Esophagus muscularis mucosa (tissue), 4 donors: ENCODE data around the gene CBLL1.

ENCODE experiments used
- CTCF ChIP-seq, 3 experiments: fragments of 200-600 bp in 2 of 3; fragments of 450-650 bp in 1 of 3; sonication (generic) in 2 of 3; IDR thresholded peaks; one replicate each; pipeline ENCODE4 v1.5.1; 2017 to 2019; ENCODE audit warnings: antibody characterized with exemption in 3 of 3, mild to moderate bottlenecking in 2 of 3, moderate library complexity in 1 of 3
- EP300 ChIP-seq: sonication (generic); formaldehyde crosslinking; IDR thresholded peaks from one replicate; pipeline ENCODE4 v1.6.1; 2017; ENCODE audit warnings: antibody characterized with exemption
- POLR2A ChIP-seq: fragments of 450-650 bp; IDR thresholded peaks from one replicate; pipeline ENCODE4 v1.6.1; 2017; ENCODE audit warnings: antibody characterized with exemption, moderate library complexity, mild to moderate bottlenecking, low read depth
- POLR2AphosphoS5 ChIP-seq, 2 donors: sonication (generic); formaldehyde crosslinking; IDR thresholded peaks; one replicate each; pipeline ENCODE4 v1.6.1; 2017; ENCODE audit warnings: antibody characterized with exemption in 2 of 2

GRCh38 chr7:107697321-107698049 lies 46.5 kb upstream of the CBLL1 start:
- TF ChIP-seq EP300, result no peak
- TF ChIP-seq POLR2A, result no peak
- TF ChIP-seq CTCF (IDR thresholded peaks at IDR 0.05), result no peak
- no peak for TF ChIP-seq POLR2AphosphoS5 (IDR thresholded peaks at IDR 0.05)
